Parathyroid adenoma (tissue), 2 donors: ENCODE results near the gene PCSK2.
"Not testable (repeated sequence)": the region's sequence is repeated elsewhere in the genome, so short reads cannot be mapped to it uniquely, and the experiment has no call there.

Experiments
- H2AFZ ChIP-seq: fragments of 300-600 bp; sonication (generic); one replicate; pipeline ENCODE4 v1.7.0; 2017; ENCODE audit warnings: antibody characterized with exemption, mild to moderate bottlenecking
- H3K27ac ChIP-seq: fragments of 300-600 bp; sonication (generic); one replicate; pipeline ENCODE4 v1.7.0; 2017
- H3K27me3 ChIP-seq: fragments of 300-600 bp; sonication (generic); one replicate; pipeline ENCODE4 v1.7.0; 2017; ENCODE audit warnings: low read length; ENCODE audit not compliant: control insufficient read depth, insufficient read depth
- H3K36me3 ChIP-seq: fragments of 300-600 bp; sonication (generic); one replicate; pipeline ENCODE4 v1.7.0; 2017; ENCODE audit warnings: low read length; ENCODE audit not compliant: control insufficient read depth, insufficient read depth
- H3K4me1 ChIP-seq: fragments of 300-600 bp; sonication (generic); one replicate; pipeline ENCODE4 v1.7.0; 2017; ENCODE audit warnings: control low read depth
- H3K4me2 ChIP-seq: fragments of 300-600 bp; sonication (generic); one replicate; pipeline ENCODE4 v1.7.0; 2017; ENCODE audit warnings: low read length
- H3K4me3 ChIP-seq: fragments of 300-600 bp; sonication (generic); one replicate; pipeline ENCODE4 v1.7.0; 2017; ENCODE audit warnings: low read depth, low read length
- H3K79me2 ChIP-seq: fragments of 300-600 bp; sonication (generic); one replicate; pipeline ENCODE4 v1.7.0; 2017; ENCODE audit warnings: control low read depth
- H3K9ac ChIP-seq: fragments of 300-600 bp; sonication (generic); one replicate; pipeline ENCODE4 v1.7.0; 2017; ENCODE audit warnings: mild to moderate bottlenecking
- H3K9me3 ChIP-seq: fragments of 300-600 bp; sonication (generic); one replicate; pipeline ENCODE4 v1.7.0; 2017; ENCODE audit warnings: low read length; ENCODE audit not compliant: control insufficient read depth
- CTCF ChIP-seq: fragments of 300-600 bp; sonication (generic); IDR thresholded peaks from one replicate; pipeline ENCODE4 v1.7.0; 2017; ENCODE audit warnings: antibody characterized with exemption, mild to moderate bottlenecking
- donor health status: primary hyperparathyroidism.

The PCSK2 gene

DNA sequence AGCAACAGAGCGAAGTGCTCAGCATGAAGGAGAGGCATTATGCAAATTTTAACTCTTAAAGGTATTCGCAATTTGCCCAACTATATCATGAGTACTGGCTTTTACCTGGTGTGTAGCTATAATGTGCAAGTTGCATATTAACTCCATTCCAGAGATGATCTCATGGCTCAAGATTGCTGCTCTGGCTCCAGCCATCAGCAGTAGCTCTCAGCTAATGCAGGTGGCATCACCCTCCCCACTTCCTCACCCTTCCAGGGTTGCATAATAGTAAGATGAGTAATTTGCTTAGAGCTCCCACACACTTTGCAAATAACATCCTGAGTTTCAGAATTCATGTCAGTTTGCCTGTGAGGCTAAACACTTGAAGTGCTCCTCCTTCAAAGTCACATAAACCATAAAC is 15.9 kb upstream of the PCSK2 start:
- no peaks in the 10 kb centered on the region for H3K9me3 ChIP-seq
- no peak for TF ChIP-seq CTCF
- no peaks in the 10 kb centered on the region for H3K36me3 ChIP-seq
- no peak overlapping the region for H3K4me3 ChIP-seq
- no peak overlapping the region for H3K9ac ChIP-seq
- H3K79me2 ChIP-seq = no peaks in the 10 kb centered on the region
- H2AFZ ChIP-seq = no peak overlapping the region
- H3K4me1 ChIP-seq = no peaks in the 10 kb centered on the region
- no peaks in the 10 kb centered on the region for H3K27me3 ChIP-seq
- H3K4me2 ChIP-seq = no peak overlapping the region
- H3K27ac ChIP-seq = no peak overlapping the region

- no peaks in the 10 kb centered on the region for H3K4me1 ChIP-seq
- H3K36me3 ChIP-seq = no peaks in the 10 kb centered on the region
- H3K79me2 ChIP-seq = no peaks in the 10 kb centered on the region
- no peak for TF ChIP-seq CTCF
- H3K27ac ChIP-seq = no peak overlapping the region
- H3K4me2 ChIP-seq = no peak overlapping the region
- no peak overlapping the region for H3K9ac ChIP-seq
- no peaks in the 10 kb centered on the region for H3K27me3 ChIP-seq
- no peak overlapping the region for H3K4me3 ChIP-seq
- no peak overlapping the region for H2AFZ ChIP-seq
- no peaks in the 10 kb centered on the region for H3K9me3 ChIP-seq
Observed at GRCh38 chr20:17215167-17215566, 11.7 kb upstream of the PCSK2 start.

DNA sequence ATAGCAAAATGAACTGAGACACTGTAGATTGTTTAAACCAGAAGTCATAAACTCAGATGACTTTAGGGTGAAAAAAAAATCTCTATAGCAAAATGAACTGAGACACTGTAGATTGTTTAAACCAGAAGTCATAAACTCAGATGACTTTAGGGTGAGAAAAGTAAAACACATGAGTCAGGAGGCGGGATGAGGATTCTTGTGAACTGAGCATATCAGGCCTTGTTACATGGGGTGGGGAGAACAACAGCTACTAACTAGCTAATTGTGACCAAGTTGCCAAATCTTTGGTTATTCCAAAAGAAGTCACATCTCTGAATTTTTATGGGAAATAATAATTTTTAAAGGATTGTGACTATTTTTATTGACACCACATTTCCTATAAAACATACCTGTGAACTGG is 7.0 kb upstream of the PCSK2 start:
- H3K9me3 ChIP-seq, H3K4me2 ChIP-seq, H3K9ac ChIP-seq, H2AFZ ChIP-seq, H3K36me3 ChIP-seq, H3K79me2 ChIP-seq, H3K27me3 ChIP-seq, H3K27ac ChIP-seq, H3K4me3 ChIP-seq, H3K4me1 ChIP-seq: not testable (repeated sequence)

DNA sequence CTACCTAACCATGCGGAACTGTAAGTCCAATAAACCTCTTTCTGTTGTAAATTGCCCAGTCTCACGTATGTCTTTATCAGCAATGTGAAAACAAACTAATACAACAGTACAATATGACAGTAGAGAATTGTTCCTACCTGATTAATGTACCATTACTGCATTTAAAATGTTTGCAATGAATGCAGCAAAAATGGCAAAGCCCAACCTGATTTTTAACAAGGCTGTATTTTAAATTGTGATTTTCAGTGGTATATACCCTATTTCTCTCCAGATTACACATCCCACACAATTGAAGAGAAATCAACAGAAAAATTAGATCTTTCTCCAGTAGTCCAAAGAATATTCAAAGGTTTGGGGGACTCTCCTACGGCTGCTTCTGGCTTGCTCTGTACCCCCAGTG is 3.3 kb upstream of the PCSK2 start:
- no peaks in the 10 kb centered on the region for H3K36me3 ChIP-seq
- no peaks in the 10 kb centered on the region for H3K79me2 ChIP-seq
- H3K4me3 ChIP-seq = no peak overlapping the region
- no peaks in the 10 kb centered on the region for H3K9me3 ChIP-seq
- H3K9ac ChIP-seq = no peak overlapping the region
- TF ChIP-seq CTCF = no peak
- no peak overlapping the region for H2AFZ ChIP-seq
- no peaks in the 10 kb centered on the region for H3K27me3 ChIP-seq
- H3K4me2 ChIP-seq = no peak overlapping the region
- H3K4me1 ChIP-seq = peaks cover 6% of the 10 kb centered on the region
- no peak overlapping the region for H3K27ac ChIP-seq

DNA sequence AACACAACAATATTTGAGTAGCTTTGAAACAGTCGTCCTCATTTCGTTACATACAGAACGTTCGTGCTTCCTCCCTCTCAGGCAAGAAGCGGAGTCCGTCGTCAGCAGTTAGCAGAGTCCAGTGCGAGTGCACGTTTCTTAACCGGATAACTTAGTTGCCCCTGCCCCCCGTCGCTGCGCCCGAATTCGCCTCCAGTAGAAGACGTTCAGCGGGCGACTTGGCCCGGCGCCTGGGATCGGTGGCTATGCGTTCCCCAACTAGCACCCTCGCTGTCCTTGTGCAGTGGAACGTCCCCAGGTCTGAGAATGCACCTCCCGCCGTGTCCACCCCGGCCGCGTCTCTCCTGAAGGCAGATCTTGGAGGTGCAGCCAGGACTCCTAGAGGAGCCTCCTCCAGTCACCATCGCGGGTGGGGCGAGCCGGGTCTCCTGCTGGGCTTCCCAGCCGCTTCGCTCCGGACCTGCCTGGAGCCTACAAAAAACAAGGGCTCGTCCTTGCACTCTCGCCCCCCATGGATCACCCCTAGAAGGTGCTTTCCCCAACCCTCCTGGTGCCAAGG is 910 bp upstream of the PCSK2 start:
- Histone ChIP-seq H3K4me1 (peaks cover 6% of the 10 kb centered on the region), H3K4me3 (peak overlapping the region; percentile 15), H3K27me3 (no peaks in the 10 kb centered on the region), H3K79me2 (no peaks in the 10 kb centered on the region), H3K9me3 (no peaks in the 10 kb centered on the region), H3K27ac (no peak overlapping the region), H3K4me2 (peak overlapping the region; percentile 63), H3K36me3 (no peaks in the 10 kb centered on the region), H3K9ac (no peak overlapping the region), H2AFZ (peak overlapping the region; percentile 71)
- TF ChIP-seq CTCF = no peak
